Kidney glomerular epithelial cell (primary cell): ENCODE data around the gene PARP8.
"Not testable (repeated sequence)": the region's sequence is repeated elsewhere in the genome, so short reads cannot be mapped to it uniquely, and the experiment has no call there.

ENCODE experiments used
- DNase-seq: peaks from one replicate; lab custom pipeline; 2025; lab: John Stamatoyannopoulos, UW

The PARP8 gene

DNA sequence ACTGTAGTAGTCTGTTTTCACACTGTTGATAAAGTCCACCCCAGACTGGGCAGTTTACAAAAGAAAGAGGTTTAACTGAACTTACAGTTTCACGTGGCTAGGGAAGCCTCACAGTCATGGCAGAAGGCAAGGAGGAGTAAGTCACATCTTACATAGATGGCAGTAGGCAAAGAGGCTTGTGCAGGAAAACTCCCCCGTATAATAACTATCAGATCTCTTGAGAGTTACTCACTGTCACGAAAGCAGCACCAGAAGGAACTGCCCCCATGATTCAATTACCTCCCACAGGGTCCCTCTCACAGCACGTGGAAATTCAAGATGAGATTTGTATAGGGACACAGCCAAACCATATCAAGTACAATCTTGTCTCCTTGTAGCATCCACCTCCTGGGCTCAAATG is 21.1 kb downstream of the PARP8 start:
- DNase-seq, result no peak

DNA sequence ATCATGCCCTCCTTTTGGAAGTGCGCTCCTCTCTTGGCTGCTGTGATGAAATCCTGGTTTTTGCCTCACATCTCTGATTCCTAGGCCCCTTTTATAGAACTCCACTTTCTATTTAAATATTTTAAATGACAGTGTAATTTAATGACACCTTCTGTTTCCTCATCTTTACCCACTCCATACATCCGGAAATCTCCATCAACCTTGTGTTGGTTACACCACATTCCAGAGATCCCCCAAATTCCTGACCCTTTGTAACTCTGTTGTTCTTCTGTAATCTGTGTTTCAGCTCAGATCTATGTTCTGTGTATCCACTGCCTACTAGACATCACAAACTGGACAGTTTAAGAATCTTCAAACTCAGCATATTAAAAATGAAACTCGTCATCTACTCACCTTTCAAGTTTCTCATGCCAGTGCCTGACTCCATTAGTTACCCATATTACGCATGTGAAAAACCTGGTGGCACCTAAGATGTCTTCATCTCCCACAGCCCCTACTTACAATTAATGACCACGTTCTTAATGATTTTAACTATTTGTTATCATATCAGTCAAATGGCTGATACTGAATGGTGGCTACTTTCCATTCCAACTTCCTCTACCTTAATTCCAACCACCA is 25.1 kb downstream of the PARP8 start:
- no peak for DNase-seq

DNA sequence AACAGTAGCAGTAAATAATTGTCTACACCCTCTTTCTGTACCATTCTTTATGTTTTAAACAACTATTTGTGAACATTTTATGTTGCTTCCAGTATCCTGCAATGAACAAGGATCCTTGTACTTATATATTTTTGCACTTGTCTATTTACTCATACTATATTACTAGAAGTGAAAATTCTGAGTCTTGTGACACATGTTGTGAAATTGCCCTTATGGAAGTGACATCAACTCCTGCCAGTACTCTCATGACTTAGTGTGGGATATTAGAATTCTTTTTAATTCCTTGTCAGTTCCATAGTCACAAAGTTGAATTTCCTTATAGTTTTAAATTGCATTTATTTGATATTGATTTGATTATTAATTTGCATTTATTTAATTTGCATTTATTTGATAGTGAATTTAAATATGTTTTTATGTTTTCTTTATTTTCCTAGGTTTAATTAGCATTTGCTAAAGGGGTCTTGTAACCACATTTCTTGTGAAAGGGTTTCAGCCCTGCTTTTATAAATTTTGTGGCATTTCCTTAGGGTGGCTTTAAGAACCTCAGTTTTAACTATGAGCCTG is 27.7 kb downstream of the PARP8 start:
- no peak for DNase-seq

DNA sequence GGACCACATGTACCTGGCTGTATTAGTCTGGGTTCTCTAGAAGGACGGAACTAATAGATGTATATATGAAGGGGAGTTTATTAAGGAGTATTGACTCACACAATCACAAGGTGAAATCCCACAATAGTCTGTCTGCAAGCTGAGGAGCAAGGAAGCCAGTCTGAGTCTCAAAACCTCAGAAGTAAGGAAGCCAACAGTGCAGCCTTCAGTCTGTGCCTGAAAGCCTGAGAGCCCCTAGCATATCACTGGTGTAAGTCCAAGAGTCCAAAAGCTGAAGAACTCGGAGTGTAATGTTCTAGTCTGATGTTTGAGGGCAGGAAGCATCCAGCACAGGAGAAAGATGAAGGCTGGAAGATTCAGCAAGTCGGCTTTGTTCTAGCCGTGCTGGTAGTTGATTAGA is 28.2 kb downstream of the PARP8 start:
- not testable (repeated sequence) for DNase-seq

DNA sequence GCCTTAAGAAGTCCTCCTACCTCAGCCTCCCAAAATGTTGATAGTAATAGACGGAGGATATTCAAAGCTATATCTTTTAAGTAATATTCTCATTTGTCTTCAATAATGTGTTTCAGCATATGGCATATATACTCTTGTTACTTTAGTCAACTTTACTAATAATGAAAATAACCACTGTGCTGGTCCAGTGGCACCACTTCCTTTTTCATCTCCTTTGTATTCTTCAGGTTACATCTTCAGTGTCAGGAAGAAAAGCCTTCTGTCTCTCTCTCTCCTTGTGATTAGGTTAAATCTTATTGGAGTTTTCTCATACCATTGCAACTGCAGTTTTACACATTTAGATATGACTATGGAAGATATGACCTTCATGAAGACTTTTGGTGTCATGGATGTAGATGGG is 31.3 kb downstream of the PARP8 start:
- DNase-seq, result no peak

DNA sequence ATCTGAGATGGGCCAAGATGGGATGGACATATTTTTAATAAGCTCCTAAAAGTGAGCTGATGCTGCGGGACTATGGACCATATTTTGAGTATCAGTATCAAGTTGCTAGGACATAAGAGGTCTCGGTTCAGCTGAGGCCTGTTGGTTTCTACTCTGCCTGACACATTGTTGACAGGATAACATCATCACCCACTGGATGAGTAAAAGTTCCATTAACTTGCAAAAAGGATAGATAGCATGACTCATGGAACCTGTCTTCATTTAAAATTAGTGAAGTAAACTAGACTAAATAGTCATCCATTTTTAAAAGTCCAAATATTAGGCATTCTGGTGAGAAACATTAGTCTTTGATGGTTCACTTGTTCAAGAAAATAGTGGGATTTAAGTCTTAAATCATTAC is 33.3 kb downstream of the PARP8 start:
- peak; percentile 52 for DNase-seq

DNA sequence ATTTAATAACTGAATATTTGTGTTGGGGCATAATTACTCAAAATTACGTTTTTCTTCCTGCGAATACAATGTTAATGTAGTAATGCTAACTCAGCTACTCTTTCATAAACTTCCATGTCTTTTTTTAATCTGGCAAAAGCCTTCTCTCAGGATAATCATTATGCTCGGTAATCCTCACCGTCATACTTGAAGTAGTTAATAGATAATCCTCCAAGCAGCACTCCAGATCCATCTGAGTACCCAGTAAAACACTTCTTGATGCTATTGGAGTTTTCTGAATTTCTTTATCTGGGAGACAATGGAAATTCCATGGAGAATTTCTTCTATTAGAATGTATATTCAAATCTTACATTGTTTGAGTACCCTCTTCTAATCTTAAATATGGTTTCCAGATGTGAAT is 34.3 kb downstream of the PARP8 start:
- no peak for DNase-seq

DNA sequence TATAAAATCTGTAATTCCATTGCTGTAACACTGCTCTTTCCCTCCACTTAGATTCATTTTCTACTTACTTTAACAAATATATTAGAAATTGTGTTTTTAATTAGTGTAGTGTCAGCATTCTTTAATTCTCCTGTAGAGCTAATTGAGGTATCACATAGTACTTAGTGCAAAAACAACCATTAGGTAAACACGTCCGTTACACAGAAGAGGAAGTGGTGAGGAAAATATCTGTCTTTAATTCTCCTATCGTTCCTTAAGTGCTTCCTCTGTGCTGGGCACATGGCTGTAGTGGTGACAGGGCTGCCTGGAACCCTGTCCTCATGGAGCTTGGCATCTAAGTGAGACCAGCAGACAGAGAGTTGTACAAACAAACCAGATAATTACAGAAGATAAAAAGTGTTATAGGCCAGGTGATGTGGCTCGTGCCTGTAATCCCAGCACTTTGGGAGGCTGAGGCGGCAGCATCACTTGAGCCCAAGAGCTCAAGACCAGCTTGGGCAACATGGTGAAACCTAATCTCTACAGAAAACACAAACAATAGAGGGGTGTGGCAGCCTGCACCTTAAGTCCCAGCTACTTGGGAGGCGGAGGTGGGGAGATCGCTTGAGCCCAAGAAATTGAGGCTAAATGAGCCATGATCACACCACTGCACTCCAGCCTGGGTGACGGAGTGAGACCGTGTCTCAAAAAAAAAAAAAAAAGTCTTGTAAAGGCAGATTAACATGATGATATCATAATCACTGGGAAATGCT is 36.4 kb downstream of the PARP8 start:
- no peak for DNase-seq

DNA sequence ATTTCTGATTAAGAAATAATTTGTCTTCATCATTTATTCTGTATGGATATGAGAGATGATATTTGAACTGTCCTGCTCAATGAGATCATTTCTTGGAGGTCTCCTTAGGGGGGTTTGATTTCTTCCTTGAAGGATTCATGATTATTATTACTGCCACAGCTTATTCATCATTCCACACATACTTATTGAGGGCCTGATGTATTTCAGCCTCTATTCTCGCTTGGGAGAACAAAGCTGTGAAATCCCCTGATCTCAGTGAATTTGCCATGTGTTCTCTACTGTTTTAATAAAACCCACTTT is 36.9 kb downstream of the PARP8 start:
- DNase-seq, result no peak

DNA sequence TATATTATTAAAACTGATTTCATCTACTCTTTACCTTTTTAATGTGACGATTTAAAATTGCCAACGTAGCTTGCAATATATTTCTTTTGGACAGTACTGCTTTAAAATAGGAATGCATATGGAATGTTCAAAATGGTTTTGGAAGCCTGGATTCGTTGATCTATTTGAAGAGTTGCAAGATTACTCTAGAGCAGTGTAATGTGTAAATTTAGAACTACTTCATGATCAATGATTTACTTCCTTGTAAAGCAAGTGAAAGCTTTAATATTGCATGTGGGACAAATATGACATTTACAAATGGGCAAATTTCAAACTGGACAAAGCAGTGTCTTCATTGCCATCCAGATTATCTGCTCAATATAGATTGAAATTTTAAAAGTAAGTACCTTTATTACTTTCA is 38.3 kb downstream of the PARP8 start:
- DNase-seq, result no peak

DNA sequence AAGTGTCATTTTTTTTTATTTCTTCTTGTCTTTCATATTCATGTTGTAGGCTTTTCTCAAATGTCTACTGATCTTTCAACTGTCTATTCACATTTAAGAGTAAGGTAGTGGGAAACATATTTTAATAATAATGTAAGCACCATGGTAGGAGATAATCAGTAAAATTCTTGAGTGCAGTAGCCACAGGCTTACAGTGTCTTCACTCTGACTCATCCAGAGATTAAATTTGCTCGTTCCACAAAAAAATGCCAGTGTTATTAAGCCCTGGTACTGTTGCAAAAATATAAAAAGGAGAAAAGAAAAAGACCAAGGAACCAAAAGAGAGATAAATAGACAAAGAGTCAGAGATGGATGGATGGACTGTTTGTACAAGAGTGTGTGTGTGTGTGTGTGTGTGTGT is 43.0 kb downstream of the PARP8 start:
- peak; percentile 37 for DNase-seq

DNA sequence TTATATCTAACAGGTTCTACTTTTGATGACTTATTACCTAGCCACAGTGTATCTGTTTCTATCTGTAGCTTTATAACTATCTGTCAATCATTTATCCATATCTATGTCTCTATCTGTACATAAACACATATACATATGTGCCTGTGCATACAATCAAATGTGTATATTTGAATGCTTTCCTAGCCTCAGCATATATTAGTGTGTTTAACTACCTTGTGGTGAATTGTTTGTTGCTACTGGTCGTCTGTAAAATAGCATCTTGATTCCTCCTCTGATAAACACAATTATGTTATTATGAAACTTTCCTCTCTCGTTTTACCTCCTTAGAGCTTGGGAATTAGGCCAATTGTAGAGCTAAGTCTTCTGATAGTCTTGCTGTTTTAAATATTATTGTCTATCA is 44.4 kb downstream of the PARP8 start:
- no peak for DNase-seq

DNA sequence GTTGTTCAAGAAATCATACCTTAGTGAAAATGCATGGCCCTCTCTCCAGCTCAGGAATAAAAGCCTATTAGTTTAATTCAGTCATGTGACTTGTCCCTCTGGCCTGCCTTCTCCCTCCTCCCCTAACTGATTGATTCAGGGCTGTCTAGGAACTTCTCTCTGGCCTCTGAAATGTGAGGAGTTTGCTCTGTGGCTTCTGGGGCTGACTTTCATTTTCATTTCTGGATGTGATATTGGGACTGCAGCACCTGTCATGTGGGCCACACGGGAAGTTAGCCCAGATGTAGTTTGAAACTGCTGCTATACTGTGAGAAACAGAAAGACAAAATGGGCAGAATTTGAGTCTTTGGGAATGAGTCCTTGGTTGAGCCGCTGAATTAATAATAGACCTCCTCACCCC is 44.8 kb downstream of the PARP8 start:
- DNase-seq, result peak; percentile 20

DNA sequence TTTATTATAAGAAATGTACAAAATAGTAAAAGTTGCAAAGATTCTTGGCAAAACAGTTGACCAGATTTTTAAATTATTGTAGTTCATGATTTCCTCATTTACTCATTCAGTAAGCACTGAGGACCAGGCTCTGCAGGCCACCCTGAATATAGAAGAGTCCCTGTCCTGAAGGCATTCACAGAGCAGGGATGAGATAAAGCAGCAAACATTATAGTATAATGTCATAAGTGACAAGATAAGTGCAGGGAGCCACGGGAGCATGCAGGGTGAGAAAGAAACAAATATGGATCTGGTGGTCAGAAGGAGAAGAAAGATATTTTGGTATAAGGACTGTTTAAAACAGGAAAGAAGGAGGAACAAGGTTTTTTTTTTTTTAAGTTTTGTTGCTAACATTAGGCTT is 46.0 kb downstream of the PARP8 start:
- no peak for DNase-seq

DNA sequence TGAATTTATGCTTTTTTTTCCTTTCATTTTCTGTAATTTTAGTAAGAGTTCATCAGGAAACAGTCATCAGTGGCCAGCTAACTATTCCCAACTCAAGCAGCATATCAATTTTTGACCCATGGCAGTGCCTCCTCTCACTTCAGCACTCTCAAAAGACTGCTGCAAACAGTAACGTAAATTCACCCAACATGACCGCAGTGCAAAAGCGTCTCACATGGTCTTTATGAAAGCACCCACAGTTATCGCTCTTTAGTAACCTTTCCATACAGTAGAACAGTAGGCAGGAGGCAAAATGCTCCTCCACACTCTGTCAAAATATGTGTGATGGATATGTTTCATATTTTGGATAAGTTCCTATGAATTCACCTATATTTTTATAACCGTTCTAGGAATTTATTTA is 48.6 kb downstream of the PARP8 start:
- DNase-seq, result no peak

DNA sequence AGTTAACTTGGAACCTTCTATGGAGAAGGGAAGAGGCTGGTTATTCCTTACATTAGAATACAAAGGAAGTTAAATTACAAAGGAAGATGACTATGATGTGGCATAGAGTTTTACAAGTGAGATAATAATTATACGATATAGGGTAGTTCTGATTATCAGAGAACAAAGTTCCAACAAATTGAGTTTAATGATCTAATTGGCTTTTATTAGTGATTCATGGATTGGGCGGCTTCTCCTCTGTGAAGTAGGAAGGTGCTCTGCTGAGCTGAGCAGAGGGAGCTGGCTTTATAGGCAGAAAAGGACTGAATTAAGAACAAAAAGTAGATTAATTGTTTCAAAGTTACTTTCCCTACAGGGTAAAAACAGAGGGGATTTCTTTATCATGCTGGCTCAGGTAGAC is 49.7 kb downstream of the PARP8 start:
- no peak for DNase-seq

DNA sequence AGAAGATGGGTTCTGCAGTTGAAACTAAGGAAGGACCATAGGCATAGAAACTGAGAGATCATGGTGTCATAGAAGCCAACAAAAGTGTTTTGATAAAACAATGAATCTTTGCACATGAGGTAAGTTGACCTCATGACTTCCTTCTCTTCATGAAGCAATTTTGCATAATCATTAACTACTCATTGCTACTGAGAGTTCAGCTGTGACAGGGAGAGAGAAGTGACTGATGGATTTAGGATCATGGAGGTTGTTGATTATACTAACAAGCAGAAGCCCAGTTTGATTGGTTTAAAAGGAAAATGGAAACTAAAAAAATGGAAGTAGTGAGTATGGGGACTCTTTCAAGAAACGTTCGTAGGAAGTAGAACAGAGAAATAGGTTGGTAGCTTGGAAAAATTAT is 51.2 kb downstream of the PARP8 start:
- peak; percentile 91 for DNase-seq

DNA sequence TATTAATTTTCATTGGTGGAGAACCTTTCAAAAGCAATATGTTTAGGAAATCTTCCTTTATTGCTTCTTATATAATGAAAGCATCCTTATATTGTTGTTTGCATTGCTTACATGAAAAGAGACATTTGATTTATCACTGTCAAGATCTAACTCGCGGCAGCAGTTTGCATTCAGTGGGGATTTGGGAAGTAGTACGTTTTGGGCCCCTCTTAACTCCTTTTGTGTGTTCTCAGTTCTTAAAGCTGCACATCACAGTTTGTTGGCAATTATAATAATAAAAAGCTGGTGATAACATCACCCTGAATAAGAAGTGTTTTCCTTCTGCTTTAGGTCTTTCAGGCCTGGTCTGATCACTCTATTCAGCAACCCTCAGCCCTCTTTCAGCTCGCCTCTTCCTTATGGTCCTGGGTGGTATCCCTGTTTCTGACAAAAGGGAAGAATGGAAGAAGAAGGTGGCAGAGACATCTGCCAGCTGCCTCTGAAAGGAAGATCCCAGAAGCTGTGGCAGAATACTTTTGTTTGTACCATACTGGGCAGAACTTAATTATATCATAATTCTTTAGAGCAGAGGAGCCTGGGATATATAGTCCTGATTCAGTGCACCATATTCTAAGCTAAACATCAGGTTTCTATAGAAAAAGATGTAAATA is 53.7 kb downstream of the PARP8 start:
- DNase-seq, result no peak

DNA sequence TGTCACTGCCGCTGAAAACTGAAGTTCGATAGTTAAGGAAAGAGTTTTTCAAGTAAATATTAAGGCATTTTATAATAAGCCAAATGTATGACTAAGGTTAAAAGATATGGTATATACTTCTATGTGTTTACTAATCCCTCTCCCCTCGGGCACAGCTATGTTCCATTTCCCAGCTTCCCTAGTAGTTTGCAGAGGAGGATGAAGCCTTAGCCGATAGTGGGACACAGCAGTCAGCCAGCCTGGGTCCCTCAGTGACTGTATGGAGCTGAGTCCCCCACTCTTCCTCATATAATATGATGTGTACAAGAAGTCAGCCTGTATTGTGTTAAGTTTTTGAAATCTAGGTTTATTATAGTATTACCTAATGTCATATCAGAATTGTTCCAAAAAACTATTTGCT is 55.8 kb downstream of the PARP8 start:
- no peak for DNase-seq

DNA sequence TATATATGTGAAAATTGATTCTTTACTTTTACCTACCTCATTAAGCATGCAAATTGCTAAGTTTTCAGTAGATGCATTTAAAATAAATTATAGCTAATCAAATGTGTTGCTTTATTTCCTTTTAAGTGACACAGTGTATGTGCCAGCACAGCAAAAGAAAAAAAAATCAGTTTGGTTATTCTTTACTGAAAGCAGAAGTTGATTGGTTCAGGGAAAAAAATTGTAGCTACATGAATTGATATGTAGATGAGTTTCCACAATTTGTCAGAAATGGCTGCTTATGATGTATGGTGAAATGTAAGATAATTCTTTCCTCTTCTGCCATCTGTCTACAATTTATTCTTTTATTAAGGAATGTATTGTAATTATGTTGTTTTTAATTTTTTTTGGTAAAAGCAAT is 57.8 kb downstream of the PARP8 start:
- no peak for DNase-seq

DNA sequence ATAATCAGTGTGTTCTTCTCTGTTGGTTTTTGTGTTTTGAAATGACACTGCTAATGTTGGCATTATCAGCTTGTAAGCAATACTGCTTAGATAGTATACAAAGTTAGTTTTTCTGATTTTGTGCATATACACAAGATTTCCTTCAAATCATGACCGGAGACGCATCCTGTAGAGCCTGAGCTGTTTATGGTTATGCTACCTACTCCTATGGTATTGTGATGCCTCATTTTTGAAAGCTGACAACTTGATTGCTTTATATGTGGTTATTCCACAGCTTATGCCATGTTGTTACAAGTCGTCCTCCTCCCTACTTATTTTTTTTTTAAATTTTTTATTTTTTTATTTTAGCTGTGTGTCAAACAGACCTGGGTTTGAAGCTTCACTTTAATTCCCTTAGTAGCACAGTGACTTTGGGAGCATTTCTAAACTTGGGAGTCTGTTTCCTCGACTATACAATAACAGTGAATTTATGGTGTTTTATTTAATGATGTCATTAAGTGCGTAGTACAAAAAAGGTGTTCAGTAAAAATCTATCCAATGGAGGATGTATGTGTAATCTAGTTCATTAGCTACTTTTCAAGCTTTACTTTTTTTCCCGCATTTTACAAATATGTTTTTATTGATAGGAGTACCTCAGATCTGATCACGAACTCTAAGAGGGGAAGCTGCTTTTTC is 59.5 kb downstream of the PARP8 start:
- DNase-seq, result no peak

DNA sequence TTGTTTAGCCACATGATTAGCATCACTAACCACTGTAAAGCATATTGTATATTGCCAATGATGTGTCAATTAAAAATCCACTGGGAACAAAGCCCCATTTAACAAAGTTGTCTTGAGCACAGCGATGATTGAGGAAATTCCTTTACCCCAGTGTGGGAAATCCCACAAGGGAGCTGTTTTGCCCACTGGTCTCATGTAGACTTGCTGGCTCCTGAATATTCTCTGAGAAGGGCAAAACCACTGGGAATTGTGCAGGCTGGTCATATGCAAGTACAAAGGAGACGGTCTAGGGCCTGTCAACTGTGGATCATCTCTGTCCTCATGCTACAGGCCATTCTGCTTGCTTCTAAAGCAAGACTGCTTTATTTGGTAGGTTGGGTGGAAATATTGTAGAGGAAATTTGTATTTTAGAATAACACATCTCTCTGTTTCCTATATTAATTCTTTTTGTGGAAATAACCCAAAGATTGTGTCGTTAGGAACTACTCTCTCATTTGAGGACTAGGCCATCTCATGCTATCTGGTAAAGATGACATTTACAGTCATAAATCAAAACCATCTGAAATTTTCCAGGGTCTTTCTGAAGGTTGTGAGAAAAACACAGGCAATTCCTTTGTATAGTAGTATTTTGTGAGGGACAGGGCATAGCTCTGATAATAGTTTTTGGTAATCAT is 60.2 kb downstream of the PARP8 start:
- no peak for DNase-seq
